Skin epidermis (tissue), 12 donors: Measurements from ENCODE around the gene SAMMSON.

Experiments used
- H3K27ac ChIP-seq, 21 experiments: fragments of 200-600 bp; sonication (generic) in 11 of 21; one replicate each; pipeline ENCODE4 v1.5.0; 2020; ENCODE audit warnings: mild to moderate bottlenecking in 3 of 21, inconsistent platforms in 2 of 21, moderate library complexity in 2 of 21
- H3K4me3 ChIP-seq, 7 experiments: fragments of 200-600 bp; sonication (generic) in 2 of 7; one replicate each; pipeline ENCODE4 v1.5.0; 2020; ENCODE audit warnings: inconsistent platforms in 2 of 7, mild to moderate bottlenecking in 2 of 7, moderate library complexity in 1 of 7

Gene SAMMSON

DNA sequence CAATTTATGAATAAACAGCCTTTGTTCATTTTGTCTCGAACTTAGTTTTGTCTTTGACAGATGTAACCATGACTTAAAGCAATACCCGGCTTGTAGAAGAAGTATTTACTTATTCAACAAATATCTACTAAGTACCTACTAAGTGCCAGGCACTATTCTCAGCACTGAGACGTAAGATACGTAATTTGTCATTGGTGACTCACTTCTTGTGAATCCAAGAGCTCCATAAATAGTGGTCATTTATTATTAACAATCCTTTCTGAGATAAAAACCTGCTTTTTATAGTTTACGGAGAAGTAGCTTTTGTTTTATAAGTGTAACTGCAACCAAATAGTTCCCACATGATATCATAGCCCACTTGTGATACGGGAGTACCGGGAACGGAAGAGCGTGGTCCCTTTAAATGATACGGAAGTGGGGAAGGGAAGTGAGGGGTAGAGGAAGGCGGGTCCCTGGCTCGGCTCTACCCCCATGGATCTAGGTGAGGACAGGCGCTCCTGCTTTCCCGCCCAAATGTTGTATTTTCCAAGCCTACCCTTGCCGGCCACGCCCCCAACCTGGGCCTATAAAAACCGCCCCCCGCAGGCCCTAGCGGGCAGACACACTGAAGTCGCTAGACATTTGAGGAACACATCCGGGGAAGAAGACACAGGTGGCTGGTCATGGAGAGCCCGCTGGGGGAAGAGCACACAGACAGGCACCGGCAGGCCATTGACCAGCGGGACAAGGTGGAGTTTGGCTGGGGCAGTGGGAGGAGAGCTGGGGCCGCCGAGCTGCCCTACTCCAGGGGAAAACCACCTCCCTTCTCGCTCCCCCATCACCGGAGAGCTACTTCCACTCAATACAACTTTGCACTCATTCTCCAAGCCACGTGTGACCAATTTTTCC, at the start of gene SAMMSON:
SAMMSON (plus strand) TSS at position 594 of the 888 bp plus-strand sequence.
- H3K27ac ChIP-seq = peak within 1 kb of the TSS in 9 of 21 experiments; percentile 16 to 79 (median 38)
- H3K4me3 ChIP-seq = no peak within 1 kb of the TSS

GRCh38 chr3:69951616-69952015, 47.9 kb upstream of the SAMMSON start:
- no peak overlapping the region for H3K27ac ChIP-seq

GRCh38 chr3:69959581-69959980, 40.0 kb upstream of the SAMMSON start:
- no peak overlapping the region for H3K27ac ChIP-seq
- no peak overlapping the region for H3K4me3 ChIP-seq

More at GRCh38 chr3:69951616-69952015, 47.9 kb upstream of the SAMMSON start:
- no peak overlapping the region for H3K4me3 ChIP-seq

DNA sequence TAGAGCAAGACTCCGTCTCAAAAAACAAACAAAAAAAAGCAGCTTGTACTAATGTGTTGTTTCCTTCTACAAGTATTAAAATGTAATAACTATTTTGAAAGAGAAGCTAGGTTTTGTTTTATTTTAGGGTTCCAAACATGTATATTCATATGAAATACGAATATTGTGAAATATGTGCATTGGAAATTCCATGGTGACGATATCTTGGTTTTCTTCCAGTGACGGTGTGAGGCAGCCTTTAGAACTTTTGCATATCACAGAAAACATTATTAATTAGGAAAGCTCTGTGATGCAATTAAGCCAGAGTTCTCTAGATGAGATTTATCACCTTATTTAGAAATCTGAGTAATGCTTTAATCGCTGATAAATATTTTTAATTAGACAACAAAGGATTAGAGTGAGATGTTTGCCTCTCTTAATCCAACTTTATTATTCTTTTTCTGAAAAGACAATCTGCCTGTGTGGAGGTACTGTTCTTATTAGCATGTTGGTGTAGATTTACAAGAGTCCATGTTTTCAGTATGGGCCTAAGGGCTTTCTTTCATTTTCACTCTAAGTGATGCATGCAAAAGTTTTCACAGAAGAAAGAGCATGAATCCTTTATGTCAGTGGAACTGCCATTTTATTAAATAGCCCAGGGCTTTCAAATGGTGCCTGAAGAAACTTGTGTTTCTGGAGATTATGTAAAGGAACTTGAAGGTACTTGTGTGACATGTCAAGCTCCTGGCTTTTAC, 37.7 kb upstream of the SAMMSON start:
- peak overlapping the region in 2 of 21 experiments; percentile 21 to 29 for H3K27ac ChIP-seq
- H3K4me3 ChIP-seq = no peak overlapping the region

DNA sequence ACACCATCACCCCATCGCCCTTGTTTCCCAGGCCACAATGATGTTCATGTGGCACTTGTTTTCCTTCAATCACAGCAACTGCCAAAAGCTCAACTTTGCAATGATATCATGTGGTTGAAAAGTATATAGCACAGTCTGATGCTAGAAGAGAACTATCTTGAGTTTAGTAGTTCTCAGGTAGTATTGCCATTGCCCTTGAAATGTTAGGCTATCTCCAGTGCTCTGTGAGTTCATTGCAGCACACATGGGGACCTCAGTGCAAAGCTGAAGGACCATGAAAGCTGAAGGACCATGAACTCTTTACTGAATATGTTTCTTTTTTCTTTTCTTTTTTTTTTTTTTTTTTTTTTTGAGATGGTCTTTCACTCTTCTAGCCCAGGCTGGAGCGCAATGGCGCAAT, 35.9 kb upstream of the SAMMSON start:
- no peak overlapping the region for H3K4me3 ChIP-seq

DNA sequence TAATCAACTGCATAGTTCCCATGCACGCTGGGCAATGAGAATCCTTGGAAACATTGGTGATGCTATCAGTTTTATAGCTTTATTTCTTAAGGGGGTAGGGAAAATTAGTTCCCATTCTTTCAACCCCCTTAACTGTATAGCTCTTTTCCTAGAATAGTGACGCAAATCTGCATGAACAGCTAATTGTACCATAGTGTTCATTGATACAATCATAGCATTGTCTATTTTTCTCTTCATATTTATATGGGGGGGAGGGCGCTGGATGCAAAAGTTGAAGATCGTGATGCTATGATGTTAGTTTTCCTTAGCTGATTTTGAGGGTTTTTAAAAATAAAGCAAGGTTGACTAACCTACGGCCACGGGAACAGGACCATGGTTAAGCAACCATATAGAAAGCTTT, 32.4 kb upstream of the SAMMSON start:
- Histone ChIP-seq H3K27ac (no peak overlapping the region), H3K4me3 (no peak overlapping the region)

More for the DNA sequence above, 35.9 kb upstream of the SAMMSON start:
- no peak overlapping the region for H3K27ac ChIP-seq

- no peak overlapping the region for H3K4me3 ChIP-seq
- H3K27ac ChIP-seq = no peak overlapping the region
Observed at GRCh38 chr3:69970827-69971226, 28.7 kb upstream of the SAMMSON start.

DNA sequence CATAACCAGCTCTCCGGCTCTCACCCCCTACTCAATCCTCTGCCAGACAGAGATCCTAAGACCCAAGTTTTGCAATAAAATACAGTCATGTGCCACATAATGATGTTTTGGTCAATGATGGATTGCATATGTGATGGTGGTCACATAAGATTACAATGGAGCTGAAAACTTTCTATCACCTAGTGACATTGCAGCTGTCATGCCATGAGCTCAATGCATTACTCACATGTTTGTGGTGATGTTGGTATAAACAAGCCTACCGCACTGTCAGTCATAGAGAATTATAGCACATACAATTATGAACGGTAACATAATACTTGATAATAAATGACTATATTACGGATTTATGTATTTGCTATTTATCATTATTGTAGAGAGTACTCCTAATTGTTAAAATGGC, 26.9 kb upstream of the SAMMSON start:
- no peak overlapping the region for H3K4me3 ChIP-seq
- no peak overlapping the region for H3K27ac ChIP-seq

GRCh38 chr3:69976021-69976420, 23.5 kb upstream of the SAMMSON start:
- no peak overlapping the region for H3K4me3 ChIP-seq
- H3K27ac ChIP-seq = no peak overlapping the region

GRCh38 chr3:69983546-69984265, 15.8 kb upstream of the SAMMSON start:
- Histone ChIP-seq H3K27ac (no peak overlapping the region), H3K4me3 (no peak overlapping the region)

- H3K4me3 ChIP-seq = no peak overlapping the region
- H3K27ac ChIP-seq = no peak overlapping the region
Observed at GRCh38 chr3:69985266-69985665, 14.3 kb upstream of the SAMMSON start.

- no peak overlapping the region for H3K27ac ChIP-seq
- no peak overlapping the region for H3K4me3 ChIP-seq
Observed at GRCh38 chr3:69986419-69986818, 13.1 kb upstream of the SAMMSON start.

DNA sequence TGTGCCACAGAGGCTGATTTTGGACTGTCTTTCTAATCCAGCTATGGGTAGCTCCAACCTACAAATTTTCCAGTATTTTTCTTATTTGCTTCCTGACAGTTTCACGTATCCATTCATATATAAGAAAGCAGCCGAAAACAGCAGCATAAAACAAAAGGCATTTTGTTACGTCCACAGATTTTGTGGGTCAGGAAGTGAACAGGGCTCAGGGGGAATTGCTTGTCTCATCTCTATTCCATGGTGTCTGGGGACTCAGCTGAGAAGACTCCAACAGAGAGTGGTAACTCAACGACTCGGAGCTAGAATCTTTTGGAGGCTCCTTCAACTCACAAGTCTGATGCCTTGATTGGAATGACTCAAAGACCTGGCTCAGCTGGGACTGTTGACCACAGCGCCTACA, 11.7 kb upstream of the SAMMSON start:
- H3K27ac ChIP-seq = no peak overlapping the region
- no peak overlapping the region for H3K4me3 ChIP-seq

- H3K4me3 ChIP-seq = no peak overlapping the region
- no peak overlapping the region for H3K27ac ChIP-seq
Observed at GRCh38 chr3:69993757-69994156, 5.8 kb upstream of the SAMMSON start.

GRCh38 chr3:69994919-69995318, 4.6 kb upstream of the SAMMSON start:
- no peak overlapping the region for H3K27ac ChIP-seq
- H3K4me3 ChIP-seq = no peak overlapping the region

GRCh38 chr3:69997631-69998307, 1.8 kb upstream of the SAMMSON start:
- H3K4me3 ChIP-seq = no peak overlapping the region
- H3K27ac ChIP-seq = no peak overlapping the region

- no peak overlapping the region for H3K4me3 ChIP-seq
Observed at GRCh38 chr3:69998759-69999139, 784 bp upstream of the SAMMSON start.

GRCh38 chr3:70000028-70000410, 486 bp downstream of the SAMMSON start:
- Histone ChIP-seq H3K27ac (peak overlapping the region in 1 of 21 experiments; percentile 1), H3K4me3 (no peak overlapping the region)

More at GRCh38 chr3:69998759-69999139, 784 bp upstream of the SAMMSON start:
- peak overlapping the region in 9 of 21 experiments; percentile 16 to 79 (median 38) for H3K27ac ChIP-seq

DNA sequence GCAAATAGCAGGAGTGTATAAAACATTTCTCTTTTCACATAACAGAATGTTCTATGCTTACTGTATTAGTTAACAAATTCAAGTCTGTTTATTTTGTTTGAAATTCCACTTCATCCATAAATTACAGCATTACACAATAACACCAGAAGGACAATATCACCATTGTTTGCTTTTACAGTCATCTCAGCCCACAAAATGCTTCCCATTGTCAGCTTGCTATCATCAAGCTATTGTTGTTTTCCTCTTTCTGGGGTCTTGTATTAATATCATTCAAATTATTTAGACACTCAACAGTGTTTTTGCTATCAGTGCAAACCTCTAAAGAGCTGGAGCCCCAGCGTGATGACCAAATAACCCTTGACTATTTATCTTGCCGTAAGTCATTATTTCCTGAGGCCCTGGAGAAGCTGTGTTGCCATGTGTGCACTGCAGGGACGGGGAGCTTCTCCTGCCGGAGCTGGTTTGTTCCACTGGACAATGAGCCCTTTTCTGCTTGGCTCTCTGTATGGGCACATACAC, 1.1 kb downstream of the SAMMSON start:
- no peak overlapping the region for H3K27ac ChIP-seq
- H3K4me3 ChIP-seq = no peak overlapping the region
